NCI-H2029 treated with DMSO at 0.1 percent for 48 hours (cell line): ENCODE results near the gene EEFSEC.
A peak's percentile ranks its signal among the peaks of the same experiment; 100 is the strongest.

Experiments used
- DNase-seq: peaks from one replicate; lab custom pipeline; 2025; lab: John Stamatoyannopoulos, UW

Gene EEFSEC

DNA sequence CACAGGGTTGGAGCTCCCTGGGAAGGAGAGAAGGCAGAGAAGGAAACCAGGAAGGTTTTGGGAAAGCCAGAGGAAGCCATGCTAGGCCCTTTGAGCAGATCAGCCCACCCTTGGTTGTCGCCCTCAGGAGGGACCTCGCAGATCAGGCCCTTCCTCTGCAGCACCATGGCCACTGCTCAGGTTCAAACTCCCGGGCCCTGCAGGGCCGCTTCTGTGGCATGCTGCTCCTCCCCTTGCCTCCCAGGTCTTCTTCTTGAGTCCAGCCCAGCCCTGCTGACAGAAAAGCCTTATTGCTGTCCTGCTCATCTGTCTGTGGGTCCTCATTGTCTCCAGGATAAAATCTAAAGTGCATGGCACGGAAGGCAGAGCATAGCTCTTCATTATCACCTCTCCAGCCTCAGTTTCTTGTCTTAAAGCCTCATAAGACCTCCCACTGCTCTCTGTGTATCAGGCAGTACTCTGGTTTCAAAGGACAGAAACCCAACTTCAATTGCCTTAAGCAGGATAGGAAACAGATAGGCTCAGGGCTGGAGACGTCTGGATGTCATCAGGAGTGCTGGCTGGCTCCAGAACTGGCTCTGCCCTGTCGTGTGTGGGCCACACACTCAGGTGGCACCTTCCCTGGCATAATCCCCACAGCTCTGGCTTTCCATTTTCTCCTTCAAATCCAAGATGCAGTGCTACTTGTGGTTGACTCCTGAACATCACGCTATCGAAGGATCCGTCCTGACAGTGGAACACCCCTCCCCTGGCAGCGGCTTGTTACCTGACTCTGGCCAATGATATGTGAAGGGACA lies 118.5 kb downstream of the EEFSEC start:
- DNase-seq = no peak

DNA sequence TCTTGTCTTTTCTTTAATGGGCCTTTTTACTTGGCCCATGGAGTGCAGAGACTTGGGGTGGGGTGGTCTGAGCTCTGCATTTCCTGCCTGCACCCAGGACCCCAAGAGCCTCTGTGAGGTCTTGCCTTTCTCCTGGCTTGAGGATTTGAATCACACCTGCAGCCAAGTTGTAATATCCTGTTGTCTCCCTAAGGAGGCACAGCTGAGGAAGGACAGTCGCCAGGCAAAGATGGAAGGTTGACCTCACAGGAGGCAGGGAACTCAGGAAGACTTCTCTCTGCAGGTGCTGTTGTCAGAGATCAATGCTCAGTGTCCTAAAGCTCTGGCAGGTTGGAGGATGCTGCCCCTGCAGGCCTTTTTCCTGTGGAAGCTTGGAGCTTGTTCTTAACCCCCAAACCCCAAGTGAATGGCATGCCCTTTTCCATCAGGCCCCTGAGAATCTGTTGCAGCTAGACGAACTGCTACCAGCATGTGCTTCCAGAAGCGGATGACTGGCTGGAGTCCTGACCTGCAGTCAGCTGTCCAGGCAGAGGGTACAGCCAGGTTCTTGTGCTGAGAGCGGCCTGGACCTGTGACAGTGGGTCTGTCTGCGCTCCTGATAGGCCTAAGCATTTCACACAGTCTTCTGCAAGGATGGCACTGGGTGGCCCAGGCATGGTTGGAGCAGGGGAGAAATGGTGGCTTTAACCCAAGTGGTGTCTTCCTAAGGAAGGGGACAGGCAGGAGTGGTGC lies 120.0 kb downstream of the EEFSEC start:
- no peak for DNase-seq

DNA sequence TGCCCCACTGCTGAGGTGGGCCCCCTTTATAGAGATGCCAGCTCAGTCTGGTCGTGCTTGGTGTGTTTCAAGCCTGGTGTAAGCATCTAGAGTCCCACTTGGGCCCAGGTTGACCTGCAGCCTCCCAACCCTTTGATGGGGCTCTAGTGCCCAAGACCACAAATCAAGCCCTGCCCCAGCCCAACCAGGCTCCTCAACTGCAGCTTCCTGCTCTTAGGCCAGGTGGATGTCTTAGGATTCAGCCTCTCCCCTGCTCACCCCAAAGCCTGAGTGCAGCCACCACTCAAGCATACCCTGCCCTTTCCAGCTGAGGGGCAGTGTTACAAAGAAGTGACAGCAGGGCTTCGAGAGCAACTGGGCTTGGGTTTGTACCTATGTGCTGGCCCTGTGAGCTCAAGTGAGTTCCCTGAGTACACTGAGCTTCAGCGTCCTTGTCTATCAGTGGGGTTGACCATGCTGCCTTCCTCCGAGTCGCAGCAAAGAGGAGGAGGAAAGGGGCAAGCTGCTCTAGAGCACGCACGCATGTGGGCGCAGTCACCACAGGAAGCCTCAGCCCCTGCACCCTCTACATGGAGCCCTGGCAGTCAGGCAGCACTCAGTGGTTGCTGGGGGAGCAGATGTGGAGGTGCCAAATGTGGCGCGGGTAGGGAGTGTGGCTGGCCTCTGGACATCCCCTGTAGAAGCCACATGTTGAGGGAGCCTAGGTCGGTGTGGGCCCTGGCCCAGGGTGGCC lies 120.7 kb downstream of the EEFSEC start:
- no peak for DNase-seq

DNA sequence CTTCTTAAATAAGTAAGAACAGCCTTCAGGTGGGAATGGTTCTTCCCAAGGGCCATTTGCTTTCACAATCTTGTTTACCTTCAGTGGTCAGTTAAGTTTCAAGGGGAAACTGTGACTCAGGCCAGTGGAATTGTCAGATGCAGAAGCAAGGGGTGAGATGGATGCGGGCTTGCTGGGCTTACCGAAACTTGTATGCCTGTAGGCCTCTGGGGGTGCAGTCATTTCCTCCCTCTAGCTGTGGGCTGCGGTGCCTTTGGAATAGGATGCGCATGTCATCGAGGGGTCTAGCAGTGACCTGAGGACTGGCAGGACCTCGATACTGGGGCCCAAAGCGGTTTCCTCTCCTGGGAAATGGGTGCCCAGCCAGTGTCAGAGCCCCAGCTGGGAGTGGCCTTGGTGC lies 121.6 kb downstream of the EEFSEC start:
- DNase-seq = no peak

DNA sequence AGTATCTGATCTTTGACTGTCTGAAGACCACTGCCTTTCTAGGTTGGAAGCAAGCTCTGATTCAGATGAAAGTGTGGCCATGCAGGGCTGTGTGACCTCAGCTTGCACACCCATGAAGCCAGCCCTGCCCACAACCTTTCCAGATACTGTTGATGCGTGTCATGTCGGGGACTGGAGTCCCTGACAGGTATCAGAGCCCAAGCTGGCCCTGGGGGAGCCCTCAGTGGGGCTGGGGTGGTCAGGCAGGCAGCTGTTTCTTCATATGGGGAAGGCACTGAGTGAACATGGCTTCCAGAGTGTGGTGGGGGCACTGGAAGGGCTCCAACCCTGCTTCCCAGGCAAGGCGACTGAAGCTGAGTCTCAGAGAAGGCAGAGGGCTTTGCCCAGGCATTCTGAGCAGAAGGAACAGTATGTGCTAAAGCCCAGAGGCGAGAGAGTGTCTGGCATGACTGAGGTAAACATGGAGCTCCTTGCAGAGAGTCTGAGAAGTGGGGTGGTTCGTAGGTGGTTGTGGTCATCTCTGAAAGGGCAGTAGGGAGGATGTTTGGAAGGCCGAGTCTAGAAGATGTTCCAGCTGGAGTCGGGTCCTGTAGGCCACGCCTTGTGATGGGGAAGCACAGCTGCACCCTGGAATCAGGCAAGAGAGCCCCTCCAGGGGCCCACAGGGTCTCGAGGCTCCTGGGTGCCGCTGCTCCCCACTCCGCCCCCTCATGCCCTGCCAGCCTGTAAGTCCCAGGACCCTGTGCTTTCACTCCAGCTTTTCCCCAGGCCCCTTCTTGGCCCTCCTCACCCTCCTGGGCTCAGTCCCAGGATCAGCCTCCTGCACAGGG lies 122.2 kb downstream of the EEFSEC start:
- no peak for DNase-seq

DNA sequence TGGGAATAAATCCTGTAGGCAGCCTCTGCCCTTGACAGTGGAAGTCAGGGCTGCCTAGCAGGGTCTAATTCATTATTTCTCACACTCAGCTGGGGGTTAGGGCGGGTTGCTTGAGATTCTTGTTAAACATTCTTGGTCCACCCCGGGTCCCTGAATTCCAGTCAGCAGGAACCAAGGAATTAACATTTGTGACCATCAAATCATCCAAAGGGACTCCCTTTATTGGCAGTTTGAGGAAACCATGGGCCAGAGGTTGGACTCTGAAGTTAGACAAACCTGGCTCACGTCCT lies 122.8 kb downstream of the EEFSEC start:
- DNase-seq = no peak

DNA sequence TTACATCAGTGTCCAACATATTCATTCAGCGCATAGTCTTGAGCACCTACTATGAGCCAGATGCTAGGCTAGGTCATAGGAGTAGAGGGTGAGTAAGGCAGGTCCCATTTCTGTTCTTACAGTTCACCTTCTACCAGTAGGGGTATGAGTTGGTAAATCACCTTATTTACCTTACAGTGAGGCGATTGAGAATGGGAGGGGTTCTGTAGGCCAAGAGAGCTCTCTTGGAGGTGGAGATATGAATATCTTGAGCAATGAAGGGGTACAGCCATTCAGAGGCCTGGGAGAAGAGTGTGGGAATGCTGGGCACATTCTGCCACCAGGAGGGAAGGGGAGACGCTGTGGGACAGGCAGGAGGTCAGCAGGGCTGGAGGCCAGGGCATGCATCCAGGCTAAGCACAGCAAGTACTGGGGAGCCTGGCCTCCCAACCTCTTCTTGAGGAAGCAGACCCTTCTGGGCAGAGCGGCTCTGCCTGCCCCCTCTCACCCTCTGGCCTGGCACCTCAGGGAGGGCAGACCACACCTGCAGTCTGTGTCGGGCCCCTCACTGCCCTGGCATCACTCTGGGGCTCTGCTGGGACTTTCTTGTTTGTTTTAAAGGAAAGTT lies 123.4 kb downstream of the EEFSEC start:
- no peak for DNase-seq

DNA sequence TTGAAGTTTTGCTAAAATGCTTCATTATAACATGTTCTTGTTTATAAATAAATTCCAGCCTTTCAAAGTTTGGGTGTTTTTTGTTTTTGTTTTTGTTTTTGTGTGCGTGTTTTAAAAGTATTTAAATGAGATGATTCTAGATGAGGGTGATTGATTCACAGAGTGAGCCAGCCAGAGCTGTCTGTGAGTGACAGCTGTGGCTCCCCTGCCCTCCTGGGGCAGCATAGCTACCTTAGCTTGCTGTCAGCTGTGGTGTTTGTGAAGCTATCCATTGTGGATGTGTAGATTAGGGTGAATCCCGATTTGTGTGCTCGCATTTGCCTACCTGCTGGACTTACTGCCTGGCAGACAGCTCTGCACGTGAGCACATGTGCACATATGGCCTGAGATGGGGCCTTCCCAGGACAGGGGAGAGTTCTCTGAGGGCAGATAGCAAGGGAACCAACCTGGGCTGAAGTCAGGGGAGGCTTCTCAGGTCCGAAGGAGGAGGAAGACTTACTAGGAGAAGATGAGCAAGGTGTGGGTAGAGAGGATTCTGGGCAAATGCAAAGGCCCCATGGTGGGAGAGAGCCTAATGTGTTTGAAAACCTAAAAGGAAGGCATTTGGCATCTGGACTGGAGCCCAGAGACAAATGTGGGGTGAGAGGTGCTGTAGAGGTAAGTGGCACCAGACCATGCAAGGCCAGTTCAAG lies 124.2 kb downstream of the EEFSEC start:
- no peak for DNase-seq

DNA sequence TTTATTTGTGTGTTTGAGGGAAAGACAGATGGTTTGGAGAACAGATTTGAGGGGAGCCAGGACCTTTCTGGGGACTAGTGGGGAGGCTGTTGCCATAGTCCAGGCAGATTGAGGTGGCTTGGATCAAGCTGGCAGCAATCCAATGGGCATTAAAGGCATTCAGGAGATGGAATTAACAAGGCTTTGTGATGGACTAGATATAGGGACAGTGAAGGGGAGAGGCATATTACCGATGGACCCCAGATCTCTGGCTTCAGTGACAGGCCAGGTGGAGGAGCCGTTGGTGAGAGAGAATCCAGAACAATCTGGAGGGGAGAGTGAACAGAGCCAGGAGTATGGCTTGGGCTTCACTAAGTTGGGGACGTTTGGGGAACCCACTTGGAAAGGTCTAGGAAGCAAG lies 124.8 kb downstream of the EEFSEC start:
- no peak for DNase-seq

DNA sequence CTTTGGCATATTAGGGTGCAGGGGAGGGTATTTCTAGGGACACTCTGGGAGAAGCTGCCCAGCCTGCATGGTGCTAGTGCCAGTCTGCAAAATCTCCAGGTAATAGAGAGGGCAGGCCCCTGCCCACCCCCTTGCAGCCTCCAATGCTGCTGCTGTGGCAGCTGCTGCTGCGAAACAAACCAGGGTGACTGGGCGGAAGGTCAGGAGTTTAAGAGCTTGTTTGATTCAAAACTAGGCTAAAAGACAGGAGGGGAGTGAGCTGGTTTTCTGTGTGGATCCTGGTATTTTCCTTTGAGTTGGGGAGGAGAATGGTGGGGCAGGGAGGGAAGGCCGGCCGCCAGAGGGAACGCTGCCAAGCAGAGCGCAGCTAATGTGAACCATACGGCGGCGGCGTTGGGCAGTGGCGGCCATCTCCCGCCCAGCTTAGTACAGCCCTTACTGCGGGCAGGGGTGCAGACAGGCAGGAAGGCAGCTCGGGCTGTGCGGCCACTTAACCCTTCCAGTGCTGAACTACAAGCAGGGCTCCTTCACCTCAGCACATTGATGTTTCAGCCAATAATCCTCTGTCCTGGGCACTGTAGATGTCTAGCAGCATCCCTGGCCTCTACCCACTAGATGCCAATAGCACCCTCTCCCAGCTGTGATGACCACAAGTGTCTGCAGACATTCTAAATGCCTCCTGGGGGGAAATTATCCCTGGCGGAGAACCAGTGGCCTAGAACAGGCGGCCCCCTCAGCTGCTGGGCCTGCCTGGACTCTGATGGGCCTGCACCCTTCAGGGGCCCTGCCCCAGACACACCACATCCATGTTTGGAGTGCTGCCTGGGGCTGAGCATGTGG lies 125.7 kb downstream of the EEFSEC start:
- peak; percentile 38 for DNase-seq

DNA sequence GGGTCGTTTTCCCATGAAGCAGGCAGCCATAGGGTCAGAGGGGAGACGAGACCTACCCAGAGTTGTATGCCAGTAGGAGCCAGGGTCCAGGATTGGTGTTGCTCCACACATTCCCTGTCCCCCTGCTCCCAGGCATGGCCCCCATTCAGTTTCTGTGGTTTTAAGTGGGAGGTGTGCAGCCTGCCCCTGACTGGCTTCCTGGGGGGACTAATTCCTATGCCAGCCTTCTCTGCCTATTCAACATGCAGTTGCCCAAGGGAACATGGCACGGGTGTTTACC lies 126.3 kb downstream of the EEFSEC start:
- no peak for DNase-seq

DNA sequence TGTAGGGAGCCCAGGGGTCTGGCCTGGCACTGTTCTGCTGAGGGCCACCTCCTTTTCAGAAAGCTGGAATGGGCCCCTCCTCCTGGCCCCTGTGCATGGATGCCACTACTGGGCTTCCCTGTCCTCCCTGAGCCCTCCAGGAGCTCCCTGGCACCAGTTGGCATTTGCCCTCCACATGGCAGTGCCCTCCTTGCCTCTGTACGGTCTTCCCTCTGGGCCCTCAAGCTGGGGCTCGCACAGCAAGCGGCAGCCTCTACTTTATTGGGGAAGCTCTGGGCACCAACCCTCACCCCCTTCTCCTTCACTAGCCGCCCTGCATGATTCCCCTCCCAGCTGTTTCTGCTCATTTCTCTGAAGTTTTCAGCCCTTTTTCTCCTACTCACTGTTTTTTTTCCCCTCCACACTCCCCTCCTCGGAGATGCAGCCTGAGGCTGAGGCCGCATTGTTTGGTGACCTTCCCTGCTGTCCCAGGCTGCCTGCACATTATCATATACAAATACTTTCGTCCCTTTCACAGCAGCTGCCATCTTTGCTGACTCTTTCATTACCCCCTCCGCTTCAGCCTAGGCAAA lies 127.3 kb downstream of the EEFSEC start:
- DNase-seq = peak; percentile 48

DNA sequence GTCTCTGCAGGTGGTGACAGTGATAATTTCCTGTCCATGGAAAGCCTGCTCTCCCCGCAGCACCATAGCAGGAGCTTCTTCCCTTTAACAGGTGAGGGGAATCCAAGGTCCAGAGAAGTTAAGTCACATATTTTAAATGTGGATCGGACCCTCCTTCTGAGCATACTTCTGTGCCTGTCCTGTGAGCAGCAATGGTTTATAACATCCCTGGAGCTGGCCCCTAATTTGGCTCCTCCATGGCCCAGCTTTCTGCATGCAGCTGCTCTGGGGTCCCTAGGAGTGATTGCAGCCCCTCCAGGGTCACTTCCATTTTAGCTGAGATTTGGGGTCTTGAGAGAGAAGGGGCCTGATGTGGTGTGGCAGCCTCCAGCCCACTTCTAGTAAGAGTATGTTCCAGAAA lies 127.8 kb downstream of the EEFSEC start:
- no peak for DNase-seq

DNA sequence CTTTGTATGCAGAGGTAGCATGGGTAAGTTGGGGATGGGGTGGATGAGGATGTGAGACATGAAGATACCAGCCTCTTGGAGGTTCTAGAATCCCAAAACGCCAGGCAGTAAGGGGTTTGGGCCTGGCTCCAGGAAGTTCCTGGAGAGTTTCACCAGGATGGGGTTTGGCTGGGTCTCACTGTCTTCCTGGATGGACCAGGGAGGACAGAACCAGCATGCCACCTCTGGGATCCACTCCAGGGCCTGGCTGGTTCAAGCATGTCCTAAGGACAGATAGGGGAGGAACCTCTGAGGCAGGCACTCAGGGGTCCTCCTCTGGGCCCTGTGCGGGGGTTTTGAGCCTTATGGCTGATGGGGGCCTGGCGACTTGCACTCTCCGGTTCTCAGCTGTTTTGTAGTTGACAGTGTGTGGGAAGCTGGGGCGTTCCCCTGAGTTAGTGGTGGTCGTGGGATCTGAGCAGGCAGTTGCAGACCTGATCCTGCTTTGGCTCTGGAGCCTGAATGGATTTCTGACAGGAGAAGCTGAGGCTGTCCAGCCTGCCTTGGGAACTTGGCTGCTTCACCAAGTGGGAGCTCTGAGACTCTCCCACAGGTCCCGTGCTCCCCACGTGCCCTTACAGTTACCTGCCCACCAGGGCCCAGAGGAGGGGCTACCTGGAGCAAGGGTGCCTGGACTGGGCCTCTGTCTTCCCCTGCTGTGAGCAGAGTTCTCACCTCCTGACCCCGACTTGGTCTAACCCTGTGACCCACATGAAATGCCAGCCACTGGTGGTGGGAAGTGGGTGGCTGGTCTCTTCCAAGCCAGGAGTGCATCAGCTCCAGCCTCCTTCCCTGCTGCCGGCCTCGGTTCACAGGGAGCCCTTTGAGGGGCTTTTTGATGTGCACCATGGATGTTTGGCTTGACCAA lies 128.4 kb downstream of the EEFSEC start:
- no peak for DNase-seq

DNA sequence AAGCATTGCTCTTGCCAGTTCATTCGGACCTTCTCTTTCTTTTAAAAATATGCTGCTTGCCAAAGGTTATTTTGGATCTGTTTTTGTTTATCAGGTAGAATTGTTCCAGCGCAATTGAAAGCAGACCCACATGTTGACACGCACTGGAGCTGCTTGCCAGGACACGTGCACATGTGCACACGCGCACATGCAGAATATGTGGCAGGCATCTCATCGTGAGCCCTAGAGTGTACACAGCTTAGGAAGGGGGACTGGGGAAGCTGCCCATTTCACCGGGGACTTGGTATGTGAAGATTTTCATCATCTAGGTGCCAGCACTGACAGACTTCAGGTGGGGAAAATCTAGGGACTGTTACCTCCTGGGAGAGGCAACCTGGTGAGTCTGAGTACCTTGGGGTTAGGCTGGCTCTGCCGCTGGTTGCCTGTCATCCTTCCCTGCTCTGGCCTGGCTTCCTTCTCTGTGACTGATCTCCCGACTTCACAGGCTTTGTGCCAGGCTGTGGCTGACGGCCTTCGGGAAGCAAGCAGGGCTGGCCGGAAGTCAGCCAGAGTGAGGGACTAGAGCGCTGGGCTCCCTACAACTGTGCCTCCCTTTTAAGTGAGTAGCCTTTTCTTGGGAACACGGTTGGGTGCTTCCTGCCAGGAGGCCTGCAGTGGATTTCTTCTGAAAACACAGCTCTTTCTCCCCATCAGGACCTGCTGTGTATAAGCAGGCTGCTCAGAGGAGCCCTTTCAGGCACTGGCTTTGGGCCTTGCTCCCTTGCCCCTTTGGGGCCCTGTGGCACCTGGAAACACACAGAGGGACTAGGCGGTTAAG lies 129.3 kb downstream of the EEFSEC start:
- peak; percentile 52 for DNase-seq

DNA sequence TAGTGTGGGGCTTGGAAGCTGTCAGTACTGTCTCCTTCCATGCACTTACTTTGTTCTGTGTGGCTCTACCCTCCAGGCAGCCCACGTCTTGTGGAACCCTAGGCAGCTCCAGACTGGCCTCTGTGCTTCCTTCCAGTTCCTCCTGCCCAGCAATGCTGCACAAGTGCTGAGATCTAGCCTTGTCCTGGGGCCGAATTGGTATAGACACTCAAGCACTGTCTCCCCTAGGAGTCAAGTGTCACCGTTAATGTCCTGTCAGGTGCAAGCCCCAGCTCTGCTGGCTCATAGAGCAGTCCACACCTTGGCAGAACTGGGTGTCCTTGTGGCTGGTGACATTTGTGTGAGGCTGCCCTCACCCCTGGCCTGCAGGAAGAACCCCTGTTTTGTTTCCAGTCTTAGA lies 130.1 kb downstream of the EEFSEC start:
- DNase-seq = no peak

DNA sequence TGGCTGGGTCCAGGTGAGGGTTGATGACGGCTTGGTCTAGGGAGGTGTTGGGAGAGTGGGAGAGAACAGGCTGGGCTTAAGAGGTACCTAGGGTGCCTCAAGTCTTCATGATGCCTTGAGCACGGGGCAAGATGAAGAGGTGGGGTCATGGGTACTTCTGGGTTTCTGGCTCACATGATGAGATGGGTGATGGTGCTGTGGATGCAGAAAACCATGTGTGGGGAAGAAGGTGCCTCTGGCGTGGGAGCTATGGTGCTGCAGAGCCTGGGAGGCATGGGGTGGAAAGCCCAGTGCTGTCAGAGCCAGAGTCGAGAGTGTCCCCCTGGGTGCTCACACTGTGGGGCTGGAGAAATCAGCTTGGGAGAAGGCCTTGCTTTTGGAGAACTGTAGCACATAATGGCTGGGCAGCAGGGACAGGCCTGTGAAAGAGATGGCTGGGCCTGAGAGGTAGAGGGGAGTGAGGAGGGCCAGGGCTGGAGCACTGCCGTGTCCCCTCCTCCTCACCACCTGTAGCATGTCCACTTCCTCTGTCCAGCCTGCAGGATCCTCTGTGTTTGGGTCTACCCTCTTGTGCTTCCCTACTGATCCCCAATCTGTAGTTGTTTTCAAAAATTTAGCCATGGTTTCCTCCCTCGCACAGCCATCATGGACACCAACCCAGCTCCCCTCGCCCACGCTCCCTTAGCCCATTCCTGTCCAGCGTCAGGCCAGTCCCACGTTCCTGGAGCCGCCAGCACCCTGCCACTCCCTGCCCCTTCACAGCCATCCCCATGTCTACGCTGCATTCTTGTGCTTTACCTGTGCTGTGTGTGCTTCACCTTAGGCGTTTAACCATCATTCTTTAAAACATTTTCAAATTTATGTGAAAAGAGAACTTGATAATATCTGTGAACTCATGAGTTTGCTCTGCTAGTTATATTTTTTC lies 132.0 kb downstream of the EEFSEC start:
- no peak for DNase-seq
